Nephron (organoid): ENCODE data around the gene TDRKH.

Source experiments
- H3K27ac Mint-ChIP-seq, 3 experiments: 2 replicates each; pipeline ENCODE4 v1.8.0; 2020; ENCODE audit warnings: mixed read lengths in 3 of 3, mild to moderate bottlenecking in 2 of 3, moderate library complexity in 1 of 3
- H3K27me3 Mint-ChIP-seq: 2 replicates; pipeline ENCODE4 v1.8.0; 2021; ENCODE audit warnings: low read depth, mild to moderate bottlenecking, moderate library complexity, mixed read lengths
- H3K36me3 Mint-ChIP-seq: 2 replicates; pipeline ENCODE4 v1.8.0; 2020; ENCODE audit warnings: low read depth, mixed read lengths
- H3K4me1 Mint-ChIP-seq: 2 replicates; pipeline ENCODE4 v1.8.0; 2020; ENCODE audit warnings: mixed read lengths
- H3K4me3 Mint-ChIP-seq, 3 experiments: 2 replicates each; pipeline ENCODE4 v1.8.0; 2020; ENCODE audit warnings: mild to moderate bottlenecking in 3 of 3, mixed read lengths in 3 of 3, moderate library complexity in 2 of 3
- H3K9me3 Mint-ChIP-seq: 2 replicates; pipeline ENCODE4 v1.8.0; 2020; ENCODE audit warnings: mixed read lengths
- CTCF ChIP-seq, 3 experiments: fragments of 200-600 bp; sonication (generic); IDR thresholded peaks; one replicate each; pipeline ENCODE4 v1.5.0; 2021; ENCODE audit warnings: antibody characterized with exemption in 3 of 3; ENCODE audit not compliant: unreplicated experiment in 3 of 3

Gene TDRKH

GRCh38 chr1:151825751-151826660, 35.7 kb upstream of the TDRKH start:
- peaks cover 14% of the 10 kb centered on the region for H3K27me3 Mint-ChIP-seq
- no peak for TF ChIP-seq CTCF (IDR thresholded peaks at IDR 0.05; ENCODE audit: unreplicated experiment in 3 of 3)
- peaks cover 37% of the 10 kb centered on the region for H3K4me1 Mint-ChIP-seq
- no peaks in the 10 kb centered on the region for H3K9me3 Mint-ChIP-seq
- H3K4me3 Mint-ChIP-seq: no peak overlapping the region
- no peaks in the 10 kb centered on the region for H3K36me3 Mint-ChIP-seq
- no peak overlapping the region for H3K27ac Mint-ChIP-seq

GRCh38 chr1:151825204-151825603, 34.9 kb upstream of the TDRKH start:
- Mint-ChIP-seq H3K9me3 (no peaks in the 10 kb centered on the region), H3K27me3 (peaks cover 14% of the 10 kb centered on the region), H3K4me1 (peaks cover 37% of the 10 kb centered on the region), H3K4me3 (no peak overlapping the region), H3K36me3 (no peaks in the 10 kb centered on the region), H3K27ac (peak overlapping the region in 1 of 3 experiments; percentile 46)
- TF ChIP-seq CTCF (IDR thresholded peaks at IDR 0.05; ENCODE audit: unreplicated experiment in 3 of 3): no peak

GRCh38 chr1:151823175-151823574, 32.9 kb upstream of the TDRKH start:
- Mint-ChIP-seq H3K4me3 (no peak overlapping the region), H3K27ac (no peak overlapping the region), H3K27me3 (peaks cover 19% of the 10 kb centered on the region), H3K36me3 (no peaks in the 10 kb centered on the region), H3K4me1 (peaks cover 23% of the 10 kb centered on the region), H3K9me3 (no peaks in the 10 kb centered on the region)
- no peak for TF ChIP-seq CTCF (IDR thresholded peaks at IDR 0.05; ENCODE audit: unreplicated experiment in 3 of 3)

GRCh38 chr1:151822404-151822803, 32.1 kb upstream of the TDRKH start:
- TF ChIP-seq CTCF (IDR thresholded peaks at IDR 0.05; ENCODE audit: unreplicated experiment in 3 of 3): no peak
- H3K27me3 Mint-ChIP-seq: peaks cover 22% of the 10 kb centered on the region
- peaks cover 24% of the 10 kb centered on the region for H3K4me1 Mint-ChIP-seq
- no peaks in the 10 kb centered on the region for H3K9me3 Mint-ChIP-seq
- H3K4me3 Mint-ChIP-seq: no peak overlapping the region
- no peaks in the 10 kb centered on the region for H3K36me3 Mint-ChIP-seq
- H3K27ac Mint-ChIP-seq: no peak overlapping the region

GRCh38 chr1:151820940-151821339, 30.6 kb upstream of the TDRKH start:
- H3K4me3 Mint-ChIP-seq: no peak overlapping the region
- peaks cover 32% of the 10 kb centered on the region for H3K27me3 Mint-ChIP-seq
- no peak overlapping the region for H3K27ac Mint-ChIP-seq
- H3K9me3 Mint-ChIP-seq: no peaks in the 10 kb centered on the region
- no peak for TF ChIP-seq CTCF (IDR thresholded peaks at IDR 0.05; ENCODE audit: unreplicated experiment in 3 of 3)
- H3K36me3 Mint-ChIP-seq: no peaks in the 10 kb centered on the region
- peaks cover 27% of the 10 kb centered on the region for H3K4me1 Mint-ChIP-seq
